Lower leg skin (tissue), 3 donors: ENCODE measurements around the gene MAPT.

Experiments used
- POLR2A ChIP-seq, 2 donors: fragments of 450-650 bp; IDR thresholded peaks; one replicate each; pipeline ENCODE4 v1.6.1; 2016 to 2017; ENCODE audit warnings: antibody characterized with exemption in 2 of 2, mild to moderate bottlenecking in 1 of 2, moderate library complexity in 1 of 2
- TF ChIP-seq, protein P1 (sequence below), 3 donors: fragments of 450-650 bp; IDR thresholded peaks; one replicate each; pipeline ENCODE4 v1.5.1; 2016; ENCODE audit warnings: antibody characterized with exemption in 3 of 3, mild to moderate bottlenecking in 3 of 3, moderate library complexity in 2 of 3

DNA sequence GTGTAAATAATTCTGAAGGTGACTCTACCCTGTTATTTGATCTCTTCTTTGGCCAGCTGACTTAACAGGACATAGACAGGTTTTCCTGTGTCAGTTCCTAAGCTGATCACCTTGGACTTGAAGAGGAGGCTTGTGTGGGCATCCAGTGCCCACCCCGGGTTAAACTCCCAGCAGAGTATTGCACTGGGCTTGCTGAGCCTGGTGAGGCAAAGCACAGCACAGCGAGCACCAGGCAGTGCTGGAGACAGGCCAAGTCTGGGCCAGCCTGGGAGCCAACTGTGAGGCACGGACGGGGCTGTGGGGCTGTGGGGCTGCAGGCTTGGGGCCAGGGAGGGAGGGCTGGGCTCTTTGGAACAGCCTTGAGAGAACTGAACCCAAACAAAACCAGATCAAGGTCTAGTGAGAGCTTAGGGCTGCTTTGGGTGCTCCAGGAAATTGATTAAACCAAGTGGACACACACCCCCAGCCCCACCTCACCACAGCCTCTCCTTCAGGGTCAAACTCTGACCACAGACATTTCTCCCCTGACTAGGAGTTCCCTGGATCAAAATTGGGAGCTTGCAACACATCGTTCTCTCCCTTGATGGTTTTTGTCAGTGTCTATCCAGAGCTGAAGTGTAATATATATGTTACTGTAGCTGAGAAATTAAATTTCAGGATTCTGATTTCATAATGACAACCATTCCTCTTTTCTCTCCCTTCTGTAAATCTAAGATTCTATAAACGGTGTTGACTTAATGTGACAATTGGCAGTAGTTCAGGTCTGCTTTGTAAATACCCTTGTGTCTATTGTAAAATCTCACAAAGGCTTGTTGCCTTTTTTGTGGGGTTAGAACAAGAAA, 109.8 kb downstream of the MAPT start:
- TF ChIP-seq, protein P1, sequence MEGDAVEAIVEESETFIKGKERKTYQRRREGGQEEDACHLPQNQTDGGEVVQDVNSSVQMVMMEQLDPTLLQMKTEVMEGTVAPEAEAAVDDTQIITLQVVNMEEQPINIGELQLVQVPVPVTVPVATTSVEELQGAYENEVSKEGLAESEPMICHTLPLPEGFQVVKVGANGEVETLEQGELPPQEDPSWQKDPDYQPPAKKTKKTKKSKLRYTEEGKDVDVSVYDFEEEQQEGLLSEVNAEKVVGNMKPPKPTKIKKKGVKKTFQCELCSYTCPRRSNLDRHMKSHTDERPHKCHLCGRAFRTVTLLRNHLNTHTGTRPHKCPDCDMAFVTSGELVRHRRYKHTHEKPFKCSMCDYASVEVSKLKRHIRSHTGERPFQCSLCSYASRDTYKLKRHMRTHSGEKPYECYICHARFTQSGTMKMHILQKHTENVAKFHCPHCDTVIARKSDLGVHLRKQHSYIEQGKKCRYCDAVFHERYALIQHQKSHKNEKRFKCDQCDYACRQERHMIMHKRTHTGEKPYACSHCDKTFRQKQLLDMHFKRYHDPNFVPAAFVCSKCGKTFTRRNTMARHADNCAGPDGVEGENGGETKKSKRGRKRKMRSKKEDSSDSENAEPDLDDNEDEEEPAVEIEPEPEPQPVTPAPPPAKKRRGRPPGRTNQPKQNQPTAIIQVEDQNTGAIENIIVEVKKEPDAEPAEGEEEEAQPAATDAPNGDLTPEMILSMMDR (IDR thresholded peaks at IDR 0.05) = no peak
- no peak for TF ChIP-seq POLR2A (IDR thresholded peaks at IDR 0.05)
